ENCODE results near the gene DEPP1.

DEPP1 gene

DNA sequence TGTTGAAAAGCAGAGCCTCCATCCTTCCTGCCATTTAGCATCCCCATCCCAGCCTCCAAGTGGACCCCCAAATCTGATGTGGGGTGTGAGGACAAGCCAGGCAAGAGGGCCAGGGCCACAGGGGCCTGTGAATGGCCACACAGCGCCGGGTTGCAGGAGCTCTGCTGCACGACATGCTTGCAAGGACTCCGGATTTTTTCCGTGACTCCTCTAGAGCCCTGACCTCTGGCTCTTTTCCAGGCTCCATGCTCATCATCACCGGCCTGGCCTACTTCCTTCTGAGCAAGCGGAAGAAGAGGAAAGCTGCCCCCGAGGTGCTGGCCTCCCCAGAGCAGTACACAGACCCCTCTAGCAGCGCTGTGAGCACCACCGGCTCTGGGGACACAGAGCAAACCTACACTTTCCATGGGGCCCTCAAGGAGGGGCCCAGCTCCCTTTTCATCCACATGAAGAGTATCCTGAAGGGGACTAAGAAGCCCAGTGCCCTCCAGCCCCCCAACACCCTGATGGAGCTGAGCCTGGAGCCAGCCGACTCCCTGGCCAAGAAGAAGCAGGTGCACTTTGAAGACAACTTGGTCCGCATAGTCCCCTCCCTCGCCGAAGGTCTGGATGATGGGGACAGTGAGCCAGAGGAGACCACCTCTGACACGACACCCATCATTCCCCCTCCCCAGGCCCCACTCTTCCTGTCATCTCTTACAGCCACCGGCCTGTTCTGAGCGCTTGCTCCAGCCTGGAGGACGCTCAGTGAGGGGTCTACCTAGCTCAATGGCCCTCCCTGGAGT lies 44.0 kb downstream of the DEPP1 start:
- DNase-seq (ENCODE audit: low read depth in 2 of 2), result no peak

DNA sequence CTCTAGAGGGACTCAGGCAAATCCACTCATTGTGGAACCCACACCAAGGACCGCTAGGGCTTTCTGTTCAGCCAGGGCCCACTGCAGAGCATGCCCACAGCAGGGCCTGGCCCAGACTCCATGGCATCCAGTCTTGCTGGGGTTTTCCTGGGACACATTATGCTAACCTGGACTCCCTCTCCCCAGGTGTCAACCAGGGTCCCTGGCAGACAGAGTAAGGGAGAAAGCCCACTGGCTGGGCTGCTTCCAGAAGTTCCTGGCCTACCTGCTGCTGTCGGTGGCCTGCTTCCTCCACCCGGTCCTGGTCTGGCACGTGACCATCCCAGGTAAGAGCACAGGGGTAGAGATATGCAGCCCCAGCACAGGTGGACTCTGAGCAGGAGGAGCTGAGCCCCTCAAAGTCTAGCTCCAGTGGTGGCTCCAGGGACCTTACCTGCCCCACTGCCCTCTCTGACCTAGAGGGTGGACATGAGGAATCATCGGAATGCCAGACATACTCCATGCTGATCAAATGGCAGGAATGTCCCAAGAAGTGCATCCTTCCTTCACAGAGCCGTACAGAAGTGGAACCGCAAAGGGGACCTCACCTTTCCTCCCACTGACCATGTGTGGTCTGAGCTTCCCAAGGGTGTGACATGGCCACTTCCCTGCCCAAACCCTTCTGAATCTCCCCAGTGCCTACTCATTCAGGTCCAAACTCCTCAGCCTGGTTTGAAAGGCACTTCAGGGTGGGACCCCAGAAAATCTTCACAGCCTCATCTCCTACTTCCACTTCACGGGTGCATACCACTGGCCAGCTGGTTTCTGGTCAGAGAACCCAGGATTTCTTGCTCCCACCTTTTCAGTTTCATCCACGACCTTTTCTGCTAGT lies 44.9 kb downstream of the DEPP1 start:
- DNase-seq (ENCODE audit: low read depth in 2 of 2), result no peak

DNA sequence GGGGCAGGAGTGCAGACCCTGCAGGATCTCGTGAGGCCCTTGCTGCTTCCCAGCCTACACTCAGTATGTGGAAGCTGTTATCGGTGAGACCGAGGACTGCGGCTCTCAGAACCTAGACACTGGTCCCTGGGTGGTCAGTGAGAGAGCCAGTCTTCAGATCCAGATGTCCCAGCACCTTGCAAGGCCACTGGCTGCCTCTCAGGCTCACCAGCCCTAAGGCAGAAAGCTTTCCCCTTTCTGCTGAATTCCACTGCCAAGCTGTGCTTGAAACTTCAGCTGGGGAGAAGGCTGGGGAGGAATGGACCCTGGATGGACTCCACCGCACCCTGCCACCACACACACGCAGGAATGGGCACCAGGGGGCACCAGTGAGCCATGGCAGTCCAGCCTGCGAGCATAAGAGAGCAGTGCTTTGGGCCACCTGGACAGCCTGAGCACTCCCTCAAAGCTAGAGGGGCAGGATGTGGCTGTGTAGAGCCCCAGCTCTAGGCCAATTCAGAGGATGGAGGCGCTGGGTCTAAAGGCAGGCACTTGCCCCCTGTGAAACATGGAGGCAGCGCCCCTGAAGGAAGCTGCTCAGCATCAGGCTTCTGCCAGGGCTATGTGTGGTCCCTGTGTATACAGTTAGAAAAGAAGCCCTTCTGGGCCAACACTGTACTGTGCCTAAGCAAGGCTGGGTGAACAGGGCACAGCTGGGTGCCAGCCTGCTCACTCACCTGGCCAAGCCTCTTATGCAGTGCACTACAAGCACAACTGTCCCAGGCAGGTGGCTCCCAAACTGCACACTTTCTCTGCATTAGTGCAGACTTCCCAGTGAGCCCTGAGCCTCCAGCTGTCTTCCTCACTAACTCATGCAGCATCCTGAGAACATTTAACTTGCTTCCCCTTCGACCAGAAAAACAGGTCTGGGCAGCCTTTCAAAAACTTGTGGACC lies 45.8 kb downstream of the DEPP1 start:
- peak; percentile 81 to 84 for DNase-seq (ENCODE audit: low read depth in 2 of 2)

DNA sequence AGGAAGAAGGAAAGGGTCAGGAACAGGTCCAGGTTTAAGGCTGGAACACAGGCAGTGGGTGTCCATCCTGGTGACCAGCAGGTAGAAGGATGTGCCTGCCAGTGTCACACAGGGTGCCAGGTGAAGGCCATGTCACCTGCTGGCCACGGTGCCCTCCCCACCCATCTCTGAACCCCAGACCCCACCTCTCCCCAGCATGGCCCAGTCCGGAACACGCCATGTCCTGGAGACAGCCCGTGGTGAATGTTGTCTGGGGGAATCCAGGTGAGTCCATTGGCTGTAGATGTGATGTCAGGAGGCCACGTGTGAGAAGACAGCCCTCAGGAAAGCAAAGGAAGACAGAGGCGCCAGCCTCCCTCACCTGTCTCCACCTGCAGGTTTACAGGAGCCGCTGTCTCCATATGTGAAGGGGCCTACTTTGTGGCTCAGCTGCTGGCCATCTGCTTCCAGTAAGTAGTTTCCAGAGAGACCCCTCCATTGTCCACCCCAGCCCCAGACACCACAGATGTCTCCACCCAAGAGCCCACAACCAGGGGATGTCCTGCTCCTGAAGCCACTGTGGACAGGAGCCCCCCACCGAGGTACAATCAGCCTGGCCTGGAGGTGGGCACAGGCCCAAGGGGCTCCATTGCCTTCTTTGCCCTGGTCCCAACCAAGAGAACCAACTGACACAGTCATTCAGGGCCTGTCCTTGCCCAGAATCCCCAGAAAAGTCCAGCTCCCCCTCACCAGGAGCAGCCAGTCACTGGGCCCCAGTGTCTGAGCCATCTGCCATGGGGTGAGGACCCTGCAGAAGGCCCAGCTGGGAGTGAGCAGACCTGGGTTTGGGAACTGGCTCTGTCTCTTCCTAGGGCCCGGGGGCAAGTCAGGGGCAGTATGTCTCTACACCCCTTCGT lies 46.7 kb downstream of the DEPP1 start:
- no peak for DNase-seq (ENCODE audit: low read depth in 2 of 2)

DNA sequence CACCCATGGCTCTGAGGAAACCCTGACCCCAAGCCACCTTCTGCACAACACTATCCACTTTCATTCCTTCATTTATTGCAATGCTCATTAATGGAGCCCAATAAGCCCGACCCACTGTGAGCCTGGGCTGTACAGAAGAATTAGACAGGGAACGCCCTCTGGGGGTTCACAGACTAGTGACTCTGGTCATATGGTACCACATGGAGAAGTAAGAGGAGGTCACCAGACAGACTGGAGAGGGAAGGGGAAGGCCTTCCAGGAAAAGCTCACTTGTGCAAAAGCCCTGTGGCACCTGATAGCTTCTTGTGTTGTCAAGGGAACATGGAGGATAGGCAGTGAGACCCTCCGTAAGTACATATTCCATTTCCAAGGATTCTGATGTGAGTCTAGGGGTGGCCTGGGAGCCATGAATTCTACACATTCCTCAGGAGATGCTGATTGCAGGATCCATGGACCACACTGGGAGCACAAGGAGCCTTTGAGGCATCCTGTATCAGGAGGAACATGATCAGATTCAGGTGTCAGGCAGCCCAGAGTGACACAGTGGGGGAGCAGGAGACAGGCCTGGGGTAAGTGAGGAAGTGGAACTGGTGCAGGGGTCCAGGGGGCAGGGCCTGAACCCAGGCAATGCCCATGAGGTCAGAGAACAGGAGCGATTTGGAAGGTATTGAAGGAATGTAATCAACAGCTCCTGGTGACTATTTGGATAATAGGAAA lies 47.5 kb downstream of the DEPP1 start:
- DNase-seq (ENCODE audit: low read depth in 2 of 2), result no peak

DNA sequence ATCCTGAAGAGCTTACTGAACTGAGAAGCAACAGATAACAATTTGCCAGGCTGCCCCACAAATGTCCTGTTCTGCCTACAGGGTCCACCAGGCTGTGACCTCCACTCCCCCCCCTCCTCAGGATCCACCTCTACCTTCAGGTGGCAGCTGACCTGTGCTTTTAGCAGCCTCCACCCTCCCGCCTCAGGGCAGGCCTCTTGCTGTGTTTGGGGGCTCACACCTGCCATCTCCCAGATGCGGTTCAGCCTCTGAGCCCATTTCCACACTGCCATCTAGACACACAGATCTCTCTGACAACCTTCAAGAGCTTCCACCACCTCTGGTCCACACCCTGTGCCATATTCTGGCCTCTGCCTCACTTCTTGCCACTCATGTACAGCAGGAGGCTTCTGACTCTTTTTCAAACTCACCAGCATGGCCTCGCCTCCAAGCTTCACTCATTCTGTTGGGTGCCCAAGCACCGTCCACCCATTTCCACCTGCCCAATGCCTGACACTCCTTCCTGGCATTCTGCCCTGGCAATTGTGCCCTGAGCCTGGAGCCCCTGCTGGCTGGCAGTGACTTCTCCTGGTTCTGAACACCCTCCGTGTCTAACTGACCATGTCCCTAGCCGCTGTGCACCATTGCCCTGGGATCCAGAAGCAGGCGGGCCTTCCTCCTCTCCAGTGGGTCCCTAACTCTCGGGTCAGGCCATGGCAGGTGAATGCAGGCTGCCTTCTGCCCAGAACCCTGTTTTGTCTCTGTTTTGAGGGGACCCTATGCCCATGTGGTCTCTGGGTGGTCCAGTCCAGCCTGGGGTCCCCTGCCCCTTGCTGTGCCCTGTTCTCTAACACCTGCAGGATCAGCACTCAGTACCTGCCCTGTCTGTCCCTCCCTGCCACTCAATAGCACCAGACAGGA lies 49.0 kb downstream of the DEPP1 start:
- DNase-seq (ENCODE audit: low read depth in 2 of 2), result no peak

DNA sequence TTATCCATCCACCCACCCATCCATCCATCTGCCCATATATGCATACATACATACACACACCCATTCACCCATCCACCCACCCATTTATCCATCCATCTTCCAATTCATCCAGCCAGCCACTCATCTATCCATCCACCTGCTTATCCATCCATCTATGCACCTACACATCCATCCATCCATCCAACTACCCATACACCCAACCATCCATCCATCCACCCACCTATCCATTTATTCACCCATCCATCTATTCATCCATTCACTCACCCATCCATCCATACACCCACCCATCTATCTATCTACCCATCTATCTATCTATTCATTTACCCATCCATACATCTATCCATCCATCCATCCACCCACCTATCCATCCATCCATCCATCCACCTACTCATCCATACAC lies 50.1 kb downstream of the DEPP1 start:
- no peak for DNase-seq (ENCODE audit: low read depth in 2 of 2)

DNA sequence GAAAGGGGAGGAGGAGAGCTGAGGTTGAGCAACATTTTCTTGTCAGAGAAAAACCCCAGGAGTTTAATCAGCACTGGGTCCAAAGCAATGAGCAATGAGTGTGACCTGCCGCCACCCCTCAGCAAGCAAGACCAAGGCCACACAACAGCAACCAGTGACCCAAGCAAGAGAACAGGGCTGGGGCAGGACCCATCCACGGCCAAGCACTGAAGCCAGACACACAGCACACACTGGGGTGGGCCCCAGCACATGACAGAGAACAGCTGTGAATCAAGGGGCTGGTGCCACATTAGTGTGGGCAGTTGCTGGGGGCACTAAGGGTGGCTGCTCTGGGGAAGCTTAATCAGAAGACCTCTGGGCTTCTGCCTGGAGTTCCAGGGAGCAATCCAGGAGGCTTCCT lies 51.3 kb downstream of the DEPP1 start:
- DNase-seq (ENCODE audit: low read depth in 2 of 2), result no peak

DNA sequence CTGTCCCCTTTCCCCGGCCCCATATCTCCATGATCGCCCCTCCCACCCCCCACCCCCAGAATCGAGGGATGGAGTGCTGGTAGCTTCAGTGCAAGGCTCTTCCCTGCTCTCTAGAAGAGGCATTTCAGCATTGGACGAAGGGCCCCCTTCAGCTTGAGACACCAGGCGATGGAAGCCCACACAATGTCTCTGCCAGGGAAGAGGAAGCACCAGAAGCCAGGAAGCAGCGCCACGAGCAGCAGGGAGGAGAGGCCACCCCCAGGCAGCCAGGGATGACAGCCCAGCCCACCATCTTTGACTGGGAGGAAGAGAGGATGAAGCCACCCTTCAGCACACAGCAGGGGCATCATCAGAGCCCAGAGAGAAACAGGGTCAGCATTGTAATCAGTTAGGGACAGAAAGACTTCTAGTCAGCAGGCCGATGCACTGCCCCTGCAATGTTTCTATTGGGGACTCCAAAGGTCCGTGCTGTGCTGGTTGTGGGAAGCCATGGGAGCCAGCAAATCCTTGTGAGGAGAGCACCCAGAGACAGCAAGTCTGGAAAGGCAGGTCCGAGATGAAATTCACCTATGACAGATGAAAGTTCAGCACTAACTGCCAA lies 51.8 kb downstream of the DEPP1 start:
- DNase-seq (ENCODE audit: low read depth in 2 of 2), result no peak
